A549 (cell line): ENCODE measurements around the gene SSC4D. TPM values are rescaled to one million over a fixed set of nuclear protein-coding genes. Genes with fewer than 3 reads are reported as not detected.

Source experiments
- ATAC-seq, 2 experiments: fragments of 200-7000 bp in 1 of 2; fragments of >200 bp in 1 of 2; cut with Nextera tagmentation in 1 of 2; cut with Tn5 transposase in 1 of 2; 3 replicates each; pipeline versions ENCODE4 v1.8.0 to v1.9.1; 2018 to 2020; ENCODE audit warnings: mild to moderate bottlenecking in 1 of 2, moderate library complexity in 1 of 2
- CTCF ChIA-PET: fragments of 300-600 bp; sonication (Branson Sonifier 250); formaldehyde crosslinking; extraction: SDS; loops from one replicate; lab custom pipeline; 2021; ENCODE audit warnings: antibody characterized with exemption, inconsistent platforms; lab: Yijun Ruan, JAX
- POLR2A ChIA-PET: fragments of 350-600 bp; formaldehyde crosslinking; extraction: SDS; loops from one replicate; lab custom pipeline; 2021; ENCODE audit warnings: antibody characterized with exemption, inconsistent platforms; lab: Yijun Ruan, JAX
- DNase-seq, 2 experiments: peaks; one replicate each; pipeline versions ENCODE4 v3.0.0 to v3.0.0-alpha.2; 2011 to 2016; ENCODE audit warnings: low read depth in 1 of 2, low spot score in 1 of 2
- FAIRE-seq: peaks from 2 replicates; lab custom pipeline; 2011; peaks lifted over from hg19 to GRCh38; lab: Jason Lieb, UNC
- H3K27ac ChIP-seq, 2 experiments: fragments of >200 bp; sonication (Bioruptor Twin); formaldehyde crosslinking; 3 replicates each; pipeline ENCODE4 v1.5.1; 2016 to 2017
- H3K4me1 ChIP-seq: fragments of >200 bp; sonication (Bioruptor Twin); formaldehyde crosslinking; 3 replicates; pipeline ENCODE4 v1.6.1; 2016
- H3K4me2 ChIP-seq: fragments of >200 bp; sonication (Bioruptor Twin); formaldehyde crosslinking; 3 replicates; pipeline ENCODE4 v1.6.1; 2016
- H3K4me3 ChIP-seq: fragments of >200 bp; sonication (Bioruptor Twin); formaldehyde crosslinking; 3 replicates; pipeline ENCODE4 v1.5.1; 2016
- H3K9me3 ChIP-seq: fragments of >200 bp; sonication (Bioruptor Twin); formaldehyde crosslinking; 3 replicates; pipeline ENCODE4 v1.6.1; 2016
- ATOH8 ChIP-seq: fragments of 250-450 bp; sonication (Bioruptor Pico); IDR thresholded peaks from 2 replicates; pipeline ENCODE4 v1.5.0; 2020; ENCODE audit warnings: low read depth, mild to moderate bottlenecking, moderate library complexity
- CBX2 ChIP-seq: fragments of 200-600 bp; sonication (generic); IDR thresholded peaks from 2 replicates; pipeline ENCODE4 v1.6.1; 2016; ENCODE audit warnings: low read depth, mild to moderate bottlenecking, borderline replicate concordance
- E2F6 ChIP-seq: IDR thresholded peaks from 2 replicates; pipeline ENCODE4 v1.6.1; 2012; ENCODE audit warnings: low read depth, borderline replicate concordance
- HDAC2 ChIP-seq: fragments of 200-600 bp; sonication (generic); IDR thresholded peaks from 2 replicates; pipeline ENCODE4 v1.6.1; 2016
- HMGXB4 ChIP-seq: fragments of 250-450 bp; sonication (Bioruptor Pico); IDR thresholded peaks from 2 replicates; pipeline ENCODE4 v1.5.0; 2021; ENCODE audit warnings: mild to moderate bottlenecking, moderate library complexity, borderline replicate concordance
- HOXB5 ChIP-seq: fragments of 250-450 bp; sonication (Bioruptor Pico); IDR thresholded peaks from 2 replicates; pipeline ENCODE4 v1.5.0; 2020; ENCODE audit warnings: mild to moderate bottlenecking, moderate library complexity
- KDM5A ChIP-seq: fragments of 200-600 bp; sonication (generic); IDR thresholded peaks from 2 replicates; pipeline ENCODE4 v1.6.1; 2016; ENCODE audit warnings: antibody characterized with exemption, mild to moderate bottlenecking
- MYC ChIP-seq: IDR thresholded peaks from 2 replicates; pipeline ENCODE4 v1.6.1; 2012; ENCODE audit warnings: mild to moderate bottlenecking, inconsistent platforms, low read length, improper control_type of control experiment, borderline replicate concordance
- RAD21 ChIP-seq, 2 experiments: fragments of >200 bp in 1 of 2; sonication (Bioruptor Twin) in 1 of 2; formaldehyde crosslinking in 1 of 2; IDR thresholded peaks in 1 of 2; conservative IDR thresholded peaks in 1 of 2; 2 replicates in 1 of 2; 3 replicates in 1 of 2; pipeline ENCODE4 v1.6.1; 2012 to 2018; ENCODE audit warnings: inconsistent platforms in 1 of 2
- SREBF2 ChIP-seq: fragments of 450-650 bp; IDR thresholded peaks from 2 replicates; pipeline ENCODE4 v1.6.1; 2014; ENCODE audit warnings: mild to moderate bottlenecking, moderate library complexity
- TFCP2L1 ChIP-seq: fragments of 250-450 bp; sonication (Bioruptor Pico); IDR thresholded peaks from 2 replicates; pipeline ENCODE4 v1.5.0; 2021; ENCODE audit warnings: mild to moderate bottlenecking
- WGBS: methylation state at CpG from one replicate; pipeline ENCODE4 v1.1.6; 2017; ENCODE audit errors: missing lambda C conversion rate; 5-methylcytosine and 5-hydroxymethylcytosine counted together
- polyA plus RNA-seq, 4 experiments: library from polyadenylated mRNA; depleted of rRNA in 3 of 4; stranded (reverse); fragments of >200 nt; fragmentation: RNase III in 1 of 4; extraction: RNeasy Plus Mini Kit Qiagen cat#74134 plus additional on column Dnase treatment in 1 of 4; gene quantifications; 2 replicates in 3 of 4; 3 replicates in 1 of 4; pipeline ENCODE4 v1.2.3, GENCODE V29; 2011 to 2017
- TF ChIP-seq, protein P1 (sequence below): fragments of >200 bp; sonication (Bioruptor Twin); formaldehyde crosslinking; IDR thresholded peaks from 3 replicates; pipeline ENCODE4 v1.6.1; 2016
- TF ChIP-seq, protein P2 (sequence below): IDR thresholded peaks from 2 replicates; pipeline ENCODE4 v1.6.1; 2012
- TF ChIP-seq, protein P3 (sequence below): IDR thresholded peaks from 2 replicates; pipeline ENCODE4 v1.6.1; 2012

SSC4D gene
- polyA plus RNA-seq, 2 of the 4 experiments (the other 2 are of a cell fraction), result 0.45 to 0.79 TPM

DNA sequence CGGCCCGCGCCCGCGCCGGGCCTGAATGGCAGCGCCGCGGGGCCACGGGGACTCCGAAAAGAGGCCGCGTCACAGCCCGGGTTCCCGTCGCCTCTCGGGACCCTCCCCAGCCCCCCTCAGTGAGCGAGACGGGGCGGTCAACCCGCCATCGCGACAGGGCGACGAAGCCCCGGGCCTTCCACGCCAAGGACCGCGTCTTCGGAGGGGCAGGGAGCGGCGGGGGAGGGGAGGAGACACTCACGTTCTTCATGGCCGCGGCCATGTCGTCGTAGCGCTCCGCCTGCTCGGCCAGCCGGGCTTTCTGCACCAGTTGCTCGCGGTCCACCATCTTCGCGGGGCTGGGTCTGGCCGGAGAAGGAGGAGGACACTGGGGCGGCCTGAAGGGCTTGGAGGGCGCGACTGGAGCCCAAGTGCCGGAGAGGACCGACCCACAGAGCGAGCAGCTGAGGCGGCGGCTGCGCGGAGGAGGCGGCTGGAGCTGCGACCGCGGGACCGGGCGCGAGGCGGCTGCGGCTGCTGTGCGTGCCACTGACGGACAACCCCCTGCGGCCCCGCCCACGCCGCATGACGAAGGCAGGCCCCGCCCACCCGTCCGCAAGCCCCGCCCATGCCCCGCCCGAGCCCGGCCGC, 50.9 kb downstream of the SSC4D start, which contains the start of gene YWHAG (continued):
- TF ChIP-seq HMGXB4 (CRISPR knock-in tag) (0 out of 2 replicates have a peak, but pooled peaks have one; percentile 35), E2F6 (0 out of 2 replicates have a peak, but pooled peaks have one; percentile 44), HDAC2 (no peak), HOXB5 (CRISPR knock-in tag) (no peak), ATOH8 (CRISPR knock-in tag) (no peak), RAD21 (conservative IDR thresholded peaks at IDR 0.05 in 1 of 2, IDR thresholded peaks at IDR 0.05 in 1 of 2) (no peak), KDM5A (no peak), SREBF2 (no peak), CBX2 (no peak), TFCP2L1 (CRISPR knock-in tag) (no peak)
- TF ChIP-seq, protein P1, sequence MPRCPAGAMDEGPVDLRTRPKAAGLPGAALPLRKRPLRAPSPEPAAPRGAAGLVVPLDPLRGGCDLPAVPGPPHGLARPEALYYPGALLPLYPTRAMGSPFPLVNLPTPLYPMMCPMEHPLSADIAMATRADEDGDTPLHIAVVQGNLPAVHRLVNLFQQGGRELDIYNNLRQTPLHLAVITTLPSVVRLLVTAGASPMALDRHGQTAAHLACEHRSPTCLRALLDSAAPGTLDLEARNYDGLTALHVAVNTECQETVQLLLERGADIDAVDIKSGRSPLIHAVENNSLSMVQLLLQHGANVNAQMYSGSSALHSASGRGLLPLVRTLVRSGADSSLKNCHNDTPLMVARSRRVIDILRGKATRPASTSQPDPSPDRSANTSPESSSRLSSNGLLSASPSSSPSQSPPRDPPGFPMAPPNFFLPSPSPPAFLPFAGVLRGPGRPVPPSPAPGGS, result peak; percentile 94; the same call in 2 of the 3 replicates
- TF ChIP-seq, protein P2, sequence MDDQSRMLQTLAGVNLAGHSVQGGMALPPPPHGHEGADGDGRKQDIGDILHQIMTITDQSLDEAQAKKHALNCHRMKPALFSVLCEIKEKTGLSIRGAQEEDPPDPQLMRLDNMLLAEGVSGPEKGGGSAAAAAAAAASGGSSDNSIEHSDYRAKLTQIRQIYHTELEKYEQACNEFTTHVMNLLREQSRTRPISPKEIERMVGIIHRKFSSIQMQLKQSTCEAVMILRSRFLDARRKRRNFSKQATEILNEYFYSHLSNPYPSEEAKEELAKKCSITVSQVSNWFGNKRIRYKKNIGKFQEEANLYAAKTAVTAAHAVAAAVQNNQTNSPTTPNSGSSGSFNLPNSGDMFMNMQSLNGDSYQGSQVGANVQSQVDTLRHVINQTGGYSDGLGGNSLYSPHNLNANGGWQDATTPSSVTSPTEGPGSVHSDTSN, result peak; percentile 76
- TF ChIP-seq, protein P3, sequence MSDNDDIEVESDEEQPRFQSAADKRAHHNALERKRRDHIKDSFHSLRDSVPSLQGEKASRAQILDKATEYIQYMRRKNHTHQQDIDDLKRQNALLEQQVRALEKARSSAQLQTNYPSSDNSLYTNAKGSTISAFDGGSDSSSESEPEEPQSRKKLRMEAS, result peak; percentile 65

DNA sequence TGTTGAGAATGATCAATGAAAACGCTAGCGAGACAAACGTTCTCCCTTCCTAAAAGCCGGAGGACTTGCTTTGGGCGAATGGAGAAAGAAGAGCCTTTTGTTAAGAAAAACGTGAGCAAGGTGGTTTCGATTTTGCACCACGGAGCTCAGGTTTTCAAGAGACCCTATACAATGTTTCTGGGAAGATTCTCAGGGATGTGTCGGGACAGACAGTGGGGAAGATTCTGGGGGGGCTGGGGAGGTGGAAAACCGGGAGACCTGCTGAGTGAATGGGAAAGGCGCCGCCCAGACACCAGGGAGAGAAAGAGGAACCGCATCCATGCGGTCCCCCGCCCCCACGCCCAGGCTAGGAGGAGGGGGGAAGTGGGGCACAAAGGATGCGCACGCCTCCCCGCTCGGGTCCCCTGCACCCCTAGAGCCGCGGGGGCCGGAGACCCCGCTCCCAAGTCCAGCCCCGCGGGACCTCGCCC, 51.5 kb downstream of the SSC4D start:
- FAIRE-seq (no peak), ATAC-seq (peak; percentile 33 to 48; a peak in 5 of 6 replicates), DNase-seq (peak in 1 of 2 experiments; percentile 44)
- no peaks in the 10 kb centered on the region for H3K9me3 ChIP-seq
- ChIA-PET CTCF (interaction anchor here (1.0 to 3.6 kb wide), 8 partner anchors 9 to 179 kb away, joined by 3 to 28 read pairs (median 8); no protein-coding TSS in a partner anchor), POLR2A (interaction anchor here (1.0 to 2.6 kb wide), 8 partner anchors 14 to 66 kb away, joined by 3 to 23 read pairs (median 7); no protein-coding TSS in a partner anchor)
- peaks cover 38% of the 10 kb centered on the region for H3K4me1 ChIP-seq
- H3K4me2 ChIP-seq, result peak overlapping the region; percentile 79
- peak overlapping the region; percentile 100 for H3K27ac ChIP-seq
- 1% methylated on average over 16 of the region's 27 CpGs for WGBS
- peak overlapping the region; percentile 96 for H3K4me3 ChIP-seq
- TF ChIP-seq MYC (peak; percentile 71; the same call in 1 of the 2 replicates), E2F6 (no peak), KDM5A (0 out of 2 replicates have a peak, but pooled peaks have one; percentile 26)
- TF ChIP-seq, protein P3, result peak; percentile 66; the same call in 1 of the 2 replicates
